H1 (cell line): ENCODE results near the gene FAM163A.

Source experiments
- CBX5 ChIP-seq: fragments of 300-800, 300-1000 bp; sonication (generic); IDR thresholded peaks from 2 replicates; pipeline ENCODE4 v1.7.1; 2016; ENCODE audit warnings: antibody characterized with exemption, low read length, low read depth
- EP300 ChIP-seq, 2 experiments: IDR thresholded peaks; 1 replicate in 1 of 2; 2 replicates in 1 of 2; pipeline ENCODE4 v1.6.1; 2011 to 2012; ENCODE audit warnings: low read depth in 2 of 2, low read length in 2 of 2, mild to moderate bottlenecking in 2 of 2, borderline replicate concordance in 1 of 2, inconsistent platforms in 1 of 2, moderate library complexity in 1 of 2
- EZH2 ChIP-seq: fragments of 200-600 bp; sonication (generic); IDR thresholded peaks from 2 replicates; pipeline ENCODE4 v1.7.1; 2012; ENCODE audit warnings: low read depth, mild to moderate bottlenecking, moderate library complexity, low read length, inconsistent platforms; ENCODE audit not compliant: severe bottlenecking
- GABPA ChIP-seq: IDR thresholded peaks from 2 replicates; pipeline ENCODE4 v1.6.1; 2011; ENCODE audit warnings: mild to moderate bottlenecking, low read length, moderate library complexity, borderline replicate concordance; ENCODE audit not compliant: insufficient read depth
- JUN ChIP-seq: IDR thresholded peaks from 2 replicates; pipeline ENCODE4 v1.6.1; 2011; ENCODE audit warnings: low read depth, mild to moderate bottlenecking, improper control_type of control experiment, low read length
- MAFK ChIP-seq: IDR thresholded peaks from 2 replicates; pipeline ENCODE4 v1.6.1; 2012; ENCODE audit warnings: low read depth, mild to moderate bottlenecking, improper control_type of control experiment, low read length
- POLR2A ChIP-seq, 2 experiments: IDR thresholded peaks; 1 replicate in 1 of 2; 2 replicates in 1 of 2; pipeline ENCODE4 v1.6.1; 2011; ENCODE audit warnings: low read depth in 2 of 2, low read length in 2 of 2, mild to moderate bottlenecking in 2 of 2; ENCODE audit errors: control extremely low read depth in 1 of 2
- RXRA ChIP-seq: IDR thresholded peaks from 2 replicates; pipeline ENCODE4 v1.6.1; 2011; ENCODE audit warnings: low read depth, mild to moderate bottlenecking, low read length, moderate library complexity; ENCODE audit not compliant: insufficient read depth
- TAF1 ChIP-seq: IDR thresholded peaks from 2 replicates; pipeline ENCODE4 v1.6.1; 2011; ENCODE audit warnings: mild to moderate bottlenecking, low read depth, low read length
- TEAD4 ChIP-seq: IDR thresholded peaks from 2 replicates; pipeline ENCODE4 v1.6.1; 2012; ENCODE audit warnings: low read depth, low read length, inconsistent platforms, mixed read lengths
- TF ChIP-seq, protein P1 (sequence below), 3 experiments: IDR thresholded peaks; 1 replicate in 2 of 3; 2 replicates in 1 of 3; pipeline versions ENCODE4 v1.5.1 to v1.6.1; 2011; ENCODE audit warnings: low read length in 3 of 3, mild to moderate bottlenecking in 3 of 3, inconsistent platforms in 2 of 3, low read depth in 1 of 3, moderate library complexity in 1 of 3; ENCODE audit not compliant: insufficient read depth in 1 of 3; ENCODE audit errors: control extremely low read depth in 1 of 3

DNA sequence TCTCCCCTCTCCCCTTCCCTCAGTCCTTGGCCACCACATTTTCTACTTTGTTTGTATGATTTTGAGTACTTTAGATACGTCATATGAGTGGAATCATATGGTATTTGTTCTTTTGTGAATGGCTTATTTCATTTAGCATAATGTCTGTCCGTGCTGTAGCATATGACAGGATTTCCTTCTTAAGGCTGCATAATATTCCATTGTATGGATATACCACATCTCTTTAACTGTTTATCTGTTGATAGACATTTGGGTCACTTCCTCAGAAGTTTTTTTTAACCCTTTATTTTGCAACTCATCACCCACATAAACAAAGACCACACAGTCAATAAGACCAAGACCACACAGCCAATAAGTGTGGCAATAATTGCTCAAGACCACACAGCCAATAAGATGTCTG lies 24.9 kb downstream of the FAM163A start:
- TF ChIP-seq TEAD4: no peak
- TF ChIP-seq POLR2A (IDR thresholded peaks at IDR 0.05; ENCODE audit: control extremely low read depth in 1 of 2, low read depth in 2 of 2, low read length in 2 of 2): no peak
- TF ChIP-seq, protein P1, sequence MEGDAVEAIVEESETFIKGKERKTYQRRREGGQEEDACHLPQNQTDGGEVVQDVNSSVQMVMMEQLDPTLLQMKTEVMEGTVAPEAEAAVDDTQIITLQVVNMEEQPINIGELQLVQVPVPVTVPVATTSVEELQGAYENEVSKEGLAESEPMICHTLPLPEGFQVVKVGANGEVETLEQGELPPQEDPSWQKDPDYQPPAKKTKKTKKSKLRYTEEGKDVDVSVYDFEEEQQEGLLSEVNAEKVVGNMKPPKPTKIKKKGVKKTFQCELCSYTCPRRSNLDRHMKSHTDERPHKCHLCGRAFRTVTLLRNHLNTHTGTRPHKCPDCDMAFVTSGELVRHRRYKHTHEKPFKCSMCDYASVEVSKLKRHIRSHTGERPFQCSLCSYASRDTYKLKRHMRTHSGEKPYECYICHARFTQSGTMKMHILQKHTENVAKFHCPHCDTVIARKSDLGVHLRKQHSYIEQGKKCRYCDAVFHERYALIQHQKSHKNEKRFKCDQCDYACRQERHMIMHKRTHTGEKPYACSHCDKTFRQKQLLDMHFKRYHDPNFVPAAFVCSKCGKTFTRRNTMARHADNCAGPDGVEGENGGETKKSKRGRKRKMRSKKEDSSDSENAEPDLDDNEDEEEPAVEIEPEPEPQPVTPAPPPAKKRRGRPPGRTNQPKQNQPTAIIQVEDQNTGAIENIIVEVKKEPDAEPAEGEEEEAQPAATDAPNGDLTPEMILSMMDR (IDR thresholded peaks at IDR 0.05; ENCODE audit: control extremely low read depth in 1 of 3, insufficient read depth in 1 of 3, low read depth in 1 of 3, low read length in 3 of 3): no peak
- no peak for TF ChIP-seq TAF1
- TF ChIP-seq EZH2: no peak
- no peak for TF ChIP-seq CBX5
- no peak for TF ChIP-seq EP300 (IDR thresholded peaks at IDR 0.05; ENCODE audit: borderline replicate concordance in 1 of 2, low read depth in 2 of 2, low read length in 2 of 2)
- TF ChIP-seq JUN: no peak
- no peak for TF ChIP-seq GABPA
- no peak for TF ChIP-seq MAFK
- no peak for TF ChIP-seq RXRA
